Measurements from ENCODE around the gene SS18L1. TPM values are rescaled to one million over a fixed set of nuclear protein-coding genes. Genes with fewer than 3 reads are reported as not detected.
A peak's percentile ranks its signal among the peaks of the same experiment; 100 is the strongest.

Gene SS18L1
- total RNA-seq, 1 donor from 2014 or later: 16.3 TPM

DNA sequence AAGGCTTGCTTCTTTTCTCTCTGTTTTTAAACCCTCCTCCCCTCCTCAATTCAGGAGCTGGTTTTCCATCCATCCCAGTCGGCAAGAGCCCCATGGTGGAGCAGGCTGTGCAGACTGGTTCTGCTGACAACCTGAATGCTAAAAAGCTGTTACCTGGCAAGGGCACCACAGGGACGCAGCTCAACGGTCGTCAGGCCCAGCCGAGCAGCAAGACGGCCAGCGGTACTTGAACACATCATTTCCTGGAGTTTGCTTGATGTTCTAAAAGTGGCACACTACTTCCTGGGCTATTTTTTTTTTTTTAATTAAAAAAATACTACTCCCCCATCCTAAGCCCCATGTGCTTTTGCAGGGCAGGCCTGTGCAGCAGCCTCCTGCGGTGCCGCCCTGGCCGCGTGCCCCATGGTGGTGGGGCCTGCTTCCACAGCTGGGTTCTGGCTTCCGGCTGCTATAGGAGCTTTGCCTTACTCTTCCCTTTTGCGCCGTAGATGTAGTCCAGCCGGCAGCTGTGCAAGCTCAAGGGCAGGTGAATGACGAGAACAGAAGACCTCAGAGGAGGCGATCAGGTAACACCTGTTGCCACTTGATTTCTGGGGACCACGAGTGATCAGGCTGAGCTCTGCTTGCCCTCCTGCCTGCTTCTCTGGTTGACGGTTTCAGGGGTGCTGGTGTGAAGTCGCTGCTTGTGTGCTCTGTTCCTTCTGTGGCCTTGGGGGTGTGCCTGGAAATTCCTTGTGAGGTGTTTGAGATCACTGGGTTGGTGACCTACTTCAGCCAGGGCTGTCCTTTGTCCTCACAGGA, 13.6 kb upstream of the SS18L1 start:
- FAIRE-seq (no peak), DNase-seq (ENCODE audit: low read depth) (no peak)
- H3K4me1 Mint-ChIP-seq (ENCODE audit: low read depth, unreplicated experiment): no peaks in the 10 kb centered on the region
- H3K4me2 ChIP-seq (ENCODE audit: low read length): no peak overlapping the region
- H3K9me3 Mint-ChIP-seq (ENCODE audit: unreplicated experiment): no peaks in the 10 kb centered on the region
- H3K36me3 ChIP-seq (ENCODE audit: insufficient read depth, low read length): peaks cover 44% of the 10 kb centered on the region
- H3K79me2 ChIP-seq (ENCODE audit: insufficient read depth, low read length): peaks cover 25% of the 10 kb centered on the region
- H2AFZ ChIP-seq (ENCODE audit: low read depth, low read length): no peak overlapping the region
- TF ChIP-seq, protein P1, sequence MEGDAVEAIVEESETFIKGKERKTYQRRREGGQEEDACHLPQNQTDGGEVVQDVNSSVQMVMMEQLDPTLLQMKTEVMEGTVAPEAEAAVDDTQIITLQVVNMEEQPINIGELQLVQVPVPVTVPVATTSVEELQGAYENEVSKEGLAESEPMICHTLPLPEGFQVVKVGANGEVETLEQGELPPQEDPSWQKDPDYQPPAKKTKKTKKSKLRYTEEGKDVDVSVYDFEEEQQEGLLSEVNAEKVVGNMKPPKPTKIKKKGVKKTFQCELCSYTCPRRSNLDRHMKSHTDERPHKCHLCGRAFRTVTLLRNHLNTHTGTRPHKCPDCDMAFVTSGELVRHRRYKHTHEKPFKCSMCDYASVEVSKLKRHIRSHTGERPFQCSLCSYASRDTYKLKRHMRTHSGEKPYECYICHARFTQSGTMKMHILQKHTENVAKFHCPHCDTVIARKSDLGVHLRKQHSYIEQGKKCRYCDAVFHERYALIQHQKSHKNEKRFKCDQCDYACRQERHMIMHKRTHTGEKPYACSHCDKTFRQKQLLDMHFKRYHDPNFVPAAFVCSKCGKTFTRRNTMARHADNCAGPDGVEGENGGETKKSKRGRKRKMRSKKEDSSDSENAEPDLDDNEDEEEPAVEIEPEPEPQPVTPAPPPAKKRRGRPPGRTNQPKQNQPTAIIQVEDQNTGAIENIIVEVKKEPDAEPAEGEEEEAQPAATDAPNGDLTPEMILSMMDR (IDR thresholded peaks at IDR 0.05; ENCODE audit: insufficient read depth, low read depth, low read length): no peak
- TF ChIP-seq EZH2 (IDR thresholded peaks at IDR 0.05; ENCODE audit: insufficient read depth, low read length): no peak
- H3K4me1 ChIP-seq (ENCODE audit: insufficient read depth, low read length): peaks cover 5% of the 10 kb centered on the region
- H3K36me3 Mint-ChIP-seq (ENCODE audit: low read depth, unreplicated experiment): peaks cover 28% of the 10 kb centered on the region
- no peak overlapping the region for H3K27ac Mint-ChIP-seq (ENCODE audit: unreplicated experiment)
- H3K4me3 ChIP-seq (ENCODE audit: insufficient read depth, low read depth, low read length): no peak overlapping the region
- H3K4me3 Mint-ChIP-seq (ENCODE audit: unreplicated experiment): no peak overlapping the region
- no peaks in the 10 kb centered on the region for H3K27me3 ChIP-seq (ENCODE audit: insufficient read depth, low read length)
- no peaks in the 10 kb centered on the region for H3K27me3 Mint-ChIP-seq (ENCODE audit: low read depth, unreplicated experiment)
- H3K9me3 ChIP-seq (ENCODE audit: insufficient read depth, low read depth, low read length): no peaks in the 10 kb centered on the region
- no peak overlapping the region for H3K9ac ChIP-seq (ENCODE audit: low read length)
- H4K20me1 ChIP-seq (ENCODE audit: insufficient read depth, low read length): peaks cover 82% of the 10 kb centered on the region
- H3K27ac ChIP-seq (ENCODE audit: low read depth, low read length): no peak overlapping the region

DNA sequence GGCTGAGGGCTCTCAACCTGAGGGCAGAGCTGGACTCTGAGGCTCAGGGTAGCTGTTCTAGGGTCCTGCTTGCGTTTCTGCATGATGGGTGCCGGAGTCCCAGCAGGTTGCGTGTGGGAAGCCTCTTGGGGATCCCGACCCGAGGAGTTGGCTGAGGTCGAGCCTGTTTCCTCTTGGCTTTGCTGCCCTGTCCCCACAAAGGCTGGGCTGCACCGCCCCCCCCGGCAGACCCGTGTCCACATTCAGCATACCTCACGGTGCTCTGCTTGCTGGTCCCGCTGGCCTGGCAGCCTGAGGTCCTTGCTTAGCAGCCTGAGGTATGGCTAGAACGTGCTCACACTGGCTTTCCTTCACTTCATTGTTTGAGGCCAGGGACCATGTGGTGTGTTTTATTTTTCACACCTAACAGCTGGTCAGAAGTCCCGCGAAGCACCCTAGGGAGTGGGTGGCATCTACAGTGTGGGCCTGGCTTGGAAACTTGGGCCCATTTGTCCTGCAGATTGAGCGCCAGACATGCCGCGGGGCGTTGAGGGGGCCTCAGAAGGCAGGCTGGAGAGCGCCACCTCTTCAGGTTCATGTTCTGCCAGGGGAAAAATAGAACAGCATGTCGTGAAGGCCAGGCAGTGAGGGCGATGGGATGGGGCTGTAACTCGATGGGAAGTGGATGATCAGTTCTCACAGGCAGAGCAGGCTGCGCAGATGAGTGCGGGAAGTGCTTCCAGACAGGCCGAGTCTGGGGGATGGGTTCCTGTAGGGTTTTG, 11.8 kb upstream of the SS18L1 start:
- Histone ChIP-seq H3K4me1 (ENCODE audit: insufficient read depth, low read length) (peaks cover 5% of the 10 kb centered on the region), H3K36me3 (ENCODE audit: insufficient read depth, low read length) (peaks cover 51% of the 10 kb centered on the region), H2AFZ (ENCODE audit: low read depth, low read length) (no peak overlapping the region), H3K9ac (ENCODE audit: low read length) (no peak overlapping the region), H4K20me1 (ENCODE audit: insufficient read depth, low read length) (peaks cover 83% of the 10 kb centered on the region), H3K27me3 (ENCODE audit: insufficient read depth, low read length) (no peaks in the 10 kb centered on the region), H3K27ac (ENCODE audit: low read depth, low read length) (no peak overlapping the region), H3K79me2 (ENCODE audit: insufficient read depth, low read length) (peaks cover 20% of the 10 kb centered on the region), H3K4me3 (ENCODE audit: insufficient read depth, low read depth, low read length) (no peak overlapping the region), H3K9me3 (ENCODE audit: insufficient read depth, low read depth, low read length) (no peaks in the 10 kb centered on the region), H3K4me2 (ENCODE audit: low read length) (no peak overlapping the region)
- peak overlapping the region; percentile 42 for H3K4me3 Mint-ChIP-seq (ENCODE audit: unreplicated experiment)
- H3K9me3 Mint-ChIP-seq (ENCODE audit: unreplicated experiment): no peaks in the 10 kb centered on the region
- H3K27me3 Mint-ChIP-seq (ENCODE audit: low read depth, unreplicated experiment): no peaks in the 10 kb centered on the region
- FAIRE-seq (no peak), DNase-seq (ENCODE audit: low read depth) (no peak)
- no peak overlapping the region for H3K27ac Mint-ChIP-seq (ENCODE audit: unreplicated experiment)
- no peaks in the 10 kb centered on the region for H3K4me1 Mint-ChIP-seq (ENCODE audit: low read depth, unreplicated experiment)
- peaks cover 25% of the 10 kb centered on the region for H3K36me3 Mint-ChIP-seq (ENCODE audit: low read depth, unreplicated experiment)
- TF ChIP-seq EZH2 (IDR thresholded peaks at IDR 0.05; ENCODE audit: insufficient read depth, low read length): no peak
- TF ChIP-seq, protein P1 (IDR thresholded peaks at IDR 0.05; ENCODE audit: insufficient read depth, low read depth, low read length): no peak

Data from astrocyte (in vitro differentiated cells and primary cell).